B cell (primary cell): ENCODE results near the gene ZMAT3. TPM values are rescaled to one million over a fixed set of nuclear protein-coding genes. Genes with fewer than 3 reads are reported as not detected.

Source experiments
- ATAC-seq: fragments of 200-7000 bp; cut with Tn5 transposase; one replicate; pipeline ENCODE4 v1.10.0; 2021; ENCODE audit warnings: low read depth, mild to moderate bottlenecking, moderate number of reproducible peaks, moderate library complexity
- CTCF ChIA-PET: fragments of 350-600 bp; sonication (Branson Sonifier 250); formaldehyde crosslinking; loops from one replicate; lab custom pipeline; 2021; ENCODE audit warnings: antibody characterized with exemption, inconsistent platforms; lab: Charles Lee
- POLR2A ChIA-PET: fragments of 350-600 bp; sonication (Branson Sonifier 250); formaldehyde crosslinking; loops from one replicate; lab custom pipeline; 2021; ENCODE audit warnings: antibody characterized with exemption; lab: Charles Lee
- DNase-seq: peaks from one replicate; pipeline ENCODE4 v3.0.0; 2013
- H2AFZ ChIP-seq: 2 replicates; pipeline ENCODE4 v1.6.1; 2012; ENCODE audit warnings: mild to moderate bottlenecking, low read depth, low read length; ENCODE audit not compliant: insufficient read depth, poor library complexity, severe bottlenecking
- H3K27ac ChIP-seq, 2 donors: 1 replicate in 1 of 2; 2 replicates in 1 of 2; pipeline ENCODE4 v1.5.1; 2012 to 2013; ENCODE audit warnings: low read length in 2 of 2, mild to moderate bottlenecking in 2 of 2, moderate library complexity in 1 of 2
- H3K27me3 ChIP-seq, 4 experiments: fragments of 200-600 bp in 1 of 4; sonication (generic) in 1 of 4; replicated peaks in 1 of 4; 1 replicate in 2 of 4; 2 replicates in 2 of 4; pipeline versions ENCODE4 v1.6.1 to v1.7.0; 2013 to 2016; ENCODE audit warnings: low read length in 3 of 4, mild to moderate bottlenecking in 2 of 4, mixed read lengths in 1 of 4, moderate library complexity in 1 of 4; ENCODE audit not compliant: insufficient read depth in 4 of 4, control insufficient read depth in 3 of 4; ENCODE audit errors: control extremely low read depth in 1 of 4
- H3K36me3 ChIP-seq, 2 experiments: replicated peaks in 1 of 2; 1 replicate in 1 of 2; 2 replicates in 1 of 2; pipeline versions ENCODE4 v1.6.1 to v1.7.1; 2013; ENCODE audit warnings: low read length in 1 of 2; ENCODE audit not compliant: insufficient read depth in 2 of 2, control insufficient read depth in 1 of 2; ENCODE audit errors: control extremely low read depth in 1 of 2, extremely low read depth in 1 of 2
- H3K4me1 ChIP-seq, 2 donors: fragments of 200-600 bp in 1 of 2; sonication (generic) in 1 of 2; 1 replicate in 1 of 2; 2 replicates in 1 of 2; pipeline versions ENCODE4 v1.5.1 to v1.6.1; 2013 to 2017; ENCODE audit warnings: low read length in 2 of 2; ENCODE audit not compliant: control insufficient read depth in 2 of 2, insufficient read depth in 2 of 2
- H3K4me2 ChIP-seq: replicated peaks from 2 replicates; pipeline ENCODE3; 2012; ENCODE audit warnings: mild to moderate bottlenecking, low read depth, low read length; ENCODE audit not compliant: poor library complexity, severe bottlenecking
- H3K4me3 ChIP-seq, 5 experiments: fragments of 200-600 bp in 1 of 5; sonication (generic) in 1 of 5; 1 replicate in 3 of 5; 2 replicates in 2 of 5; pipeline versions ENCODE4 v1.5.1 to v1.7.0; 2011 to 2016; ENCODE audit warnings: low read length in 4 of 5, mild to moderate bottlenecking in 4 of 5, low read depth in 2 of 5, control low read depth in 1 of 5, moderate library complexity in 1 of 5; ENCODE audit not compliant: insufficient read depth in 1 of 5; ENCODE audit errors: control extremely low read depth in 1 of 5, extremely low read depth in 1 of 5
- H3K79me2 ChIP-seq: fragments of 200-600 bp; sonication (generic); one replicate; pipeline ENCODE4 v1.6.0; 2016; ENCODE audit warnings: low read length; ENCODE audit not compliant: control insufficient read depth, insufficient read depth
- H3K9ac ChIP-seq: fragments of 200-600 bp; sonication (generic); 2 replicates; pipeline ENCODE4 v1.6.1; 2017; ENCODE audit warnings: mild to moderate bottlenecking, low read length, moderate library complexity
- H3K9me3 ChIP-seq, 3 donors: one replicate each; pipeline versions ENCODE4 v1.6.1 to v1.7.1; 2013; ENCODE audit warnings: low read length in 2 of 3; ENCODE audit not compliant: control insufficient read depth in 2 of 3, insufficient read depth in 1 of 3; ENCODE audit errors: control extremely low read depth in 1 of 3
- H4K20me1 ChIP-seq: 2 replicates; pipeline ENCODE4 v1.6.0; 2012; ENCODE audit warnings: mild to moderate bottlenecking, low read length; ENCODE audit not compliant: insufficient read depth, control insufficient read depth, poor library complexity, severe bottlenecking
- H3K27ac Mint-ChIP-seq: one replicate; pipeline ENCODE4 v1.8.0; 2021; ENCODE audit warnings: mixed read lengths
- H3K27me3 Mint-ChIP-seq: one replicate; pipeline ENCODE4 v1.8.0; 2021; ENCODE audit warnings: mixed read lengths
- H3K4me1 Mint-ChIP-seq: one replicate; pipeline ENCODE4 v1.8.0; 2021; ENCODE audit warnings: mixed read lengths
- H3K4me3 Mint-ChIP-seq: one replicate; pipeline ENCODE4 v1.8.0; 2021; ENCODE audit warnings: mixed read lengths
- H3K9me3 Mint-ChIP-seq: one replicate; pipeline ENCODE4 v1.8.0; 2022; ENCODE audit warnings: mixed read lengths; ENCODE audit not compliant: insufficient read depth
- CTCF ChIP-seq: fragments of 200-600 bp; IDR thresholded peaks from one replicate; pipeline ENCODE4 v1.8.0; 2022; ENCODE audit warnings: antibody characterized with exemption, mild to moderate bottlenecking
- EZH2 ChIP-seq: IDR thresholded peaks from 2 replicates; pipeline ENCODE4 v1.6.1; 2012; ENCODE audit warnings: borderline replicate concordance, low read depth, mild to moderate bottlenecking, moderate library complexity, low read length; ENCODE audit not compliant: insufficient read depth, poor library complexity, severe bottlenecking
- whole genome bisulfite sequencing: methylation state at CpG from one replicate; pipeline ENCODE4 v1.1.5; 2013; ENCODE audit warnings: missing lambda C conversion rate; ENCODE audit not compliant: insufficient coverage; 5-methylcytosine and 5-hydroxymethylcytosine counted together
- intact Hi-C: fragments of 100-400 bp; cut with micrococcal nuclease; formaldehyde crosslinking; loops from one replicate; pipeline ENCODE4 v1.10.0; 2022
- polyA plus RNA-seq: library from polyadenylated mRNA; depleted of rRNA; stranded (reverse); fragments of >200 nt; gene quantifications from 2 replicates; pipeline ENCODE4 v1.2.3, GENCODE V29; 2012
- total RNA-seq, 2 donors: library from RNA; stranded (reverse); fragments of 120-200 nt in 1 of 2; gene quantifications; 1 replicate in 1 of 2; 2 replicates in 1 of 2; pipeline versions ENCODE4 v1.2.3 to v1.2.4, GENCODE V29; 2013 to 2022

Gene ZMAT3
- total and polyA plus RNA-seq, 2 donors (not counting 1 experiment from before 2014, with no cell fraction given) = 3.6 to 19.5 TPM

DNA sequence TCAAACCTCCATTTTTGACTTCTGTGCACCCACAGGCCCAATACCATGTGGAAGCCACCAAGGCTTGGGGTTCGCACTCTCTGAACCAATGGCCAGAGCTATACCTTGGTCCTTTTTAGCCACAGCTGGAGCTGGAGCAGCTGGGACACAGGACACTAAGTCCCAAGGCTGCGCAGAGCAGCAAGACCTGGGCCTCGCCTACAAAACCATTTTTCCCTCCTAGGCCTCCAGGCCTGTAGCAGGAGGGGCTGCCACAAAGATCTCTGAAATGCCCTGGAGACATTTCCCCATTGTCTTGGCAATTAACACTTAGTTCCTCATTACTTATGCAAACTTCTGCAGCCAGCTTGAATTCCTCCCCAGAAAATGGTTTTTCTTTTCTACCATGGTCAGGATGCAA lies 81.3 kb downstream of the ZMAT3 start:
- Histone ChIP-seq H3K9ac (no peak overlapping the region), H3K36me3 (no peaks in the 10 kb centered on the region), H2AFZ (no peak overlapping the region), H3K4me2 (no peak overlapping the region), H4K20me1 (no peaks in the 10 kb centered on the region), H3K4me3 (no peak overlapping the region), H3K27me3 (no peaks in the 10 kb centered on the region), H3K4me1 (no peaks in the 10 kb centered on the region), H3K79me2 (no peaks in the 10 kb centered on the region), H3K27ac (no peak overlapping the region), H3K9me3 (peaks cover 13 to 38% (median 14%) of the 10 kb centered on the region in 3 donors)
- CTCF ChIA-PET = no interaction called here
- no peak overlapping the region for H3K4me3 Mint-ChIP-seq
- no peaks in the 10 kb centered on the region for H3K27me3 Mint-ChIP-seq
- intact Hi-C loops = no loop called here
- ATAC-seq (no peak), DNase-seq (no peak)
- WGBS = 98% methylated on average over 3 of the region's 3 CpGs
- H3K27ac Mint-ChIP-seq = no peak overlapping the region
- peaks cover 11% of the 10 kb centered on the region for H3K9me3 Mint-ChIP-seq
- TF ChIP-seq CTCF (no peak), EZH2 (no peak)
- no peaks in the 10 kb centered on the region for H3K4me1 Mint-ChIP-seq
- POLR2A ChIA-PET = no interaction called here

GRCh38 chr3:178989821-178990220 lies 81.8 kb downstream of the ZMAT3 start:
- no peaks in the 10 kb centered on the region for H3K4me1 ChIP-seq

More at GRCh38 chr3:178989821-178990220, 81.8 kb downstream of the ZMAT3 start:
- Mint-ChIP-seq H3K27ac (no peak overlapping the region), H3K4me3 (no peak overlapping the region), H3K4me1 (no peaks in the 10 kb centered on the region), H3K9me3 (peaks cover 11% of the 10 kb centered on the region), H3K27me3 (no peaks in the 10 kb centered on the region)
- no peak overlapping the region for H3K4me3 ChIP-seq
- H3K4me2 ChIP-seq = no peak overlapping the region
- H3K27ac ChIP-seq = no peak overlapping the region
- DNase-seq = no peak
- H3K9ac ChIP-seq = no peak overlapping the region
- H3K36me3 ChIP-seq = no peaks in the 10 kb centered on the region
- no peak overlapping the region for H2AFZ ChIP-seq
- ChIA-PET POLR2A (no interaction called here), CTCF (no interaction called here)
- intact Hi-C loops = no loop called here
- peaks cover 13 to 38% (median 14%) of the 10 kb centered on the region in 3 donors for H3K9me3 ChIP-seq
- no peak for ATAC-seq
- no peaks in the 10 kb centered on the region for H4K20me1 ChIP-seq
- H3K79me2 ChIP-seq = no peaks in the 10 kb centered on the region
- WGBS = 50% methylated on average over 1 of the region's 1 CpG
- H3K27me3 ChIP-seq = no peaks in the 10 kb centered on the region
- TF ChIP-seq CTCF (no peak), EZH2 (no peak)
